Vagina (tissue), 2 donors: ENCODE data around the gene ANGEL1.

Experiments
- POLR2A ChIP-seq, 2 donors: fragments of 450-650 bp; IDR thresholded peaks; one replicate each; pipeline ENCODE4 v1.6.1; 2017; ENCODE audit warnings: antibody characterized with exemption in 2 of 2, mild to moderate bottlenecking in 2 of 2, moderate library complexity in 2 of 2
- TF ChIP-seq, protein P1 (sequence below), 3 experiments: fragments of 450-650 bp in 2 of 3; fragments of 200-600 bp in 1 of 3; sonication (generic) in 1 of 3; IDR thresholded peaks; one replicate each; pipeline ENCODE4 v1.5.1; 2017 to 2019; ENCODE audit warnings: antibody characterized with exemption in 3 of 3, mild to moderate bottlenecking in 2 of 3, moderate library complexity in 2 of 3

DNA sequence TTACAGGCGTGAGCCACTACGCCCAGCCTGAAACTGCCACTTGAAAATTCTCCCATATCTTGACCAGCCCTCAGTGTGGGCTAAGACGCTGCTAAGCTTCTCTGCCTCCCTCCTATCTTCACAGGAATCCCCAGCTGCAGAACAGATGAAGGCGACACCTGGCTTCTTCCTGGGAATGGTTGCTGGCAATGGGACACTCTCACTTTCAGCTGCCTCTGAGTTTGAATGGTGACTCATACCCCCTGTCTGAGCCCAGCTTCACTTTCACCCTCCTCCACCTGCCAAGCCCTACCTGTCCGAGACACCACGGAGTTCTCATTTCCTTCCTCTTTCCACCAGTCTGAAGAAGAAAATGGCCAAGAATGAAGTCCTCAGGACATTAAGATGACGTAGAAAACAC lies 69.7 kb downstream of the ANGEL1 start:
- TF ChIP-seq POLR2A (IDR thresholded peaks at IDR 0.05) = no peak
- TF ChIP-seq, protein P1, sequence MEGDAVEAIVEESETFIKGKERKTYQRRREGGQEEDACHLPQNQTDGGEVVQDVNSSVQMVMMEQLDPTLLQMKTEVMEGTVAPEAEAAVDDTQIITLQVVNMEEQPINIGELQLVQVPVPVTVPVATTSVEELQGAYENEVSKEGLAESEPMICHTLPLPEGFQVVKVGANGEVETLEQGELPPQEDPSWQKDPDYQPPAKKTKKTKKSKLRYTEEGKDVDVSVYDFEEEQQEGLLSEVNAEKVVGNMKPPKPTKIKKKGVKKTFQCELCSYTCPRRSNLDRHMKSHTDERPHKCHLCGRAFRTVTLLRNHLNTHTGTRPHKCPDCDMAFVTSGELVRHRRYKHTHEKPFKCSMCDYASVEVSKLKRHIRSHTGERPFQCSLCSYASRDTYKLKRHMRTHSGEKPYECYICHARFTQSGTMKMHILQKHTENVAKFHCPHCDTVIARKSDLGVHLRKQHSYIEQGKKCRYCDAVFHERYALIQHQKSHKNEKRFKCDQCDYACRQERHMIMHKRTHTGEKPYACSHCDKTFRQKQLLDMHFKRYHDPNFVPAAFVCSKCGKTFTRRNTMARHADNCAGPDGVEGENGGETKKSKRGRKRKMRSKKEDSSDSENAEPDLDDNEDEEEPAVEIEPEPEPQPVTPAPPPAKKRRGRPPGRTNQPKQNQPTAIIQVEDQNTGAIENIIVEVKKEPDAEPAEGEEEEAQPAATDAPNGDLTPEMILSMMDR (IDR thresholded peaks at IDR 0.05) = no peak
